HG02884 (cell line): ENCODE results near the gene ALDH1A2.

Experiments
- ATAC-seq: cut with Tn5 transposase; IDR thresholded peaks from one replicate; pipeline ENCODE4 v1.9.1; 2021; ENCODE audit warnings: mild to moderate bottlenecking, moderate library complexity; ENCODE audit not compliant: unreplicated experiment

The ALDH1A2 gene

GRCh38 chr15:57910672-57911071, 154.8 kb downstream of the ALDH1A2 start:
- ATAC-seq, result no peak

GRCh38 chr15:57909388-57909787, 156.1 kb downstream of the ALDH1A2 start:
- no peak for ATAC-seq

GRCh38 chr15:57903626-57904025, 161.9 kb downstream of the ALDH1A2 start:
- no peak for ATAC-seq
